ENCODE measurements around the gene ZP1. TPM values are rescaled to one million over a fixed set of nuclear protein-coding genes. Genes with fewer than 3 reads are reported as not detected.

The ZP1 gene
- total RNA-seq, 1 experiment from 2014 or later: 4.6 TPM

DNA sequence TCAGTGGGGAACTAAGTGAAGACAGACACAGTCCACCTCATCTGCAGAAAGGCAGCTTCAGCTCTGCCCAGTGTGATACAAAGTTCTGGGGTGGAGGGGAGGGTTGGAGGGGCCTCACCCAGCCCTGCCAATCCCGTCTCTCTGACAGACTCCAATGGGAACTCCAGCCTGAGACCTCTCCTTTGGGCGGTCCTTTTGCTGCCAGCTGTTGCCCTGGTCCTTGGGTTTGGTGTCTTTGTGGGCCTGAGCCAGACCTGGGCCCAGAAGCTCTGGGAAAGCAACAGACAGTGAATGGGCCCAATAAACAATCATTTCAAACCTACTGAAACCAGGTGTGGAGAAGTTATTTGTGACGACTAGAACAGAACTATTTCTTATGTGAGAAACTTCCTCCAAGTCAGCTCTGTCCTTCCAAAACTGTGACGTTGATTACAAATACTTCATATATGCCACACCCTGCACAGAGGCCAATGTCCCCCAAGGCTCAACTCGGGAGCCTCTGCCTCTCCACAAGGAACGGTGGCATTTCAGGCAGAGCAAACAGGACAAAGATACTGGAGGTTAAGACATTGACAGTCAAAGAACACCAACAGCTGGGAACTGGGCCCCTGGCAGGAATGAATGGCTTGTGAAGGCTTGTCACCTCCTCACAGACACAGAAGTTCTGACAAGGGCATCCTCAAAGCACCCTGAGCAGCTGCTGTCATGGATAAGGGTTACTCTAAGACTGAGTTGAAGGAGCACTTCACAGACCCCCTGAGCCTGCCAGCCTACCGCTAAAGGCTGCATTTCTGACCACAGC is 8.2 kb downstream of the ZP1 start:
- no peak for DNase-seq (ENCODE audit: low read depth)

DNA sequence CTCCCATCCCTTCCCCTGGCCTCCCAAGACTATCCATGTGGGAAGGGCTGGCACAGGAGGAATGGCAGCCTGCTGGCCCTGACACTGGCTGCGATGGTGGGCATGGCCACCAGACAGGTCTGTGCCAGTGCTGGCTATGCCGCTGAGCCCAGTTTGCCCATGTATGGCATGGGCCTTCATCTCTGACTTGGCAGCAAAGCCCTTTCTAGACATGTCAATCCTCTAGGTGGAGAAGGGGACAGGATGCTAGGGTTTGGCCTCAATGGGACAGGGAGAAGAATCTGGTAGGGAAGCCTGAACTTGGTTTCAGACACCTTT is 8.8 kb downstream of the ZP1 start:
- DNase-seq (ENCODE audit: low read depth): no peak

DNA sequence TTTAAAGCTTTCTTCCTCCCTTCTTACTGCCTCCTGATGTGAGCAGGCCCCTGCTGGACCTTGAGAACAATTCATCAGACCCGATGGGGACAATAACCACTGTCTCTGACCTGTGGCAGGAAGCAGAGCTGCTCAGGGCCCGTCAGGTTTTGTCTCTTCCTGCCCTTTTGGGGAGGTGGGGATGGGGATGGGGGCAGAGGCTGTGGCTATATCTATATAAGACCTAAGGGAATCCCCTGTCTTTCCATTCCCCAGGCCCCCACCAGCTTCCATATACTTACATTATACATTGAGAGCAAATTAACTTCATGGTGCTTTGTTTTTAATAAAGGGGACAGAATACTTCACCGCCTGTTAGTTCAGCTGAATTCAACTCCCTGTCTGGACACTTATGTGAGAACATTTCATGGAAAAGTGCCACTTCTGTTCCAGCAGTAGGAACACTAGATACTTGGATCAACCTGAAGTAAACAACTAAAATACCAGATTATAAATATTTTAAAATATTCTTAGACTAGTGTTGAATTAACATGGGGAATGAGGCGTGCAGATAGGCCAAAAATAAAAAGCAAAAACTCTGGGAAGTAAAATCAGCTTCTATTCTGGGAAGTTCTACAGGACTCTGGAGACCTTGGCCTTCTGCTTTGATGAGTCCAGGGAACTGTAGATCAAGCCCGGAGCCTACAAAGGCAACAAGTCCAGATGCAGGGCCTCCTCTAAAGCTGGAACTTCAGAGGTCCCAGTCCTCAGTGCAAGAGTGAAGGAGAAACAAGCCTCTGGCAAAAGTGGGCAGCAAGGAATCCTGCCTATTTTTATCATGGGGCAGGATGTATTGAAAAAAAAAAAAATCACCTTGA is 11.1 kb downstream of the ZP1 start:
- DNase-seq (ENCODE audit: low read depth): no peak

DNA sequence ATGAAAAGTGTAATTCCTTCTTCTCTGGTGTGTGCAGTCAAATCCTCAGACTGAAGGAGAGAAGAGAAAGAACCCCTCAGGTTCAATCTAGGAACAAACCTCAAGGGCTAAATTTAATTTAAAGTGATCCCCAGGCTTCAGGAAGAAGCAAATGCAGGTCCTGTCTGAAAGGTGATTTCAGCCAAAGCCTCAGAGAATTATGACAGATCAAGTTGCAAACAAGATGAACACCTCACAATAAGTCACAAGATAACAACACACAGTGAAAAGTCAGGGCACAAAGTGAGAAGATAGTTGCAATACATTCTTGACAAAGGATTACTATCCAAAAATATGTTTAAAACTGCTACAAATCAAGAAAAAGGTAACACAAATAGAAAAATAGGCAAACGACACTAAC is 11.8 kb downstream of the ZP1 start:
- DNase-seq (ENCODE audit: low read depth): no peak

DNA sequence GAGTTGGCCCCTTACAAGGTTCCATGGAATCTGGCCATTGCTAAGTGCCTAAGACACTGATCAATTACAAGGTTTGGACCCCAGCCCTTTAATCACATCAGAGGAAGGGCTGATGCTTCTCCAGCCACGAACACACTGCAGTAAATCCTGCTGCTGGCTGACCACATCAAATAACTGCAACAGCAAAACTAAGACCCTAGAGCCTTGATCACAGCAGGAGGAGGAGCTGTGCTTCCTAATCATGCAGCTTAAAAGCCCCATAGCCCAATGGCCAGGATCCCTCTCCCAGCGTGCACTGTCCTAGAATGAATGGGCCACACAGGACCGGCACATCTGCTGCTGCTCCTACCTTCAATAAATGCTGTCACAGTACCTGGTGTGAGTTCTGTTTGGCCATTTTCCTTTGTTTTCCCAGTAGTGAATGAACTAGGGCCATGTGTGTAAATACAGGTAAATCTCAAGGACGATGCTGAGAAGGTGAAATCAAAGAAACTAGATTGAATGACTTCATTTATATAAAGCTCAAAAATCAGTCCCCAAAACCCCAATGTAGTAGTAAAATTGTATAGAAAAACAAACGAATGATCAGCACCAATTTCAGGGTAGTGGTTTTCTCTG is 12.7 kb downstream of the ZP1 start:
- no peak for DNase-seq (ENCODE audit: low read depth)

DNA sequence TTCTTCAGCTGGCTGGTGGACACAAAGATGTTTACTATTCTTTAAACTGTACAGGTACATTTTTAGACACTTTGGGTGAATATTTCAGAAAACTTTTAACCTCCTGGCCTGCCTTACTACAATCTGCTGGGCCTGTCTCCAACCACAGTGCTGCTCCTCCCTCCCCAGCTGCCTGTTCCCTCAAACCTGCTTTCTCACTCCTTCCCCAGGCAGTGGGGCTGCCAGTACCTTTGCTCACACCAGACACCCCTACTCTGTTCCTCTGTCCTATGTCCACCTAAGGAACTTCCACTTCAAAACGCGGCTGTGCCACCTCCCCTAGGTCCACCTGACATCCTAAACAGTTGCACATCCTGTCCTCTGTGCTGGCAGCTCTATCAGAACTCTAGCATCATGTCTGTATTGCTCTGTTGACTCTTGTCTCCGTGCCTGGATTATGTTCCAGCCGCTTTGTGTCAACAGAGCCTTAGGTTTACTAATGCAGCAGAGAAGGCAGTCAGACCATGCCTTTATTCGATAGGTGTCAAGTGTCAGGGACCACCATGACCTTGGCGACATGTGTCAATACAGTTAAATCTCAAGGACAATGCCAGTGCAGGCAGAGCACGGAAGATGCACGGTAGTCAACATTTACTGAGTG is 13.4 kb downstream of the ZP1 start:
- DNase-seq (ENCODE audit: low read depth): no peak

DNA sequence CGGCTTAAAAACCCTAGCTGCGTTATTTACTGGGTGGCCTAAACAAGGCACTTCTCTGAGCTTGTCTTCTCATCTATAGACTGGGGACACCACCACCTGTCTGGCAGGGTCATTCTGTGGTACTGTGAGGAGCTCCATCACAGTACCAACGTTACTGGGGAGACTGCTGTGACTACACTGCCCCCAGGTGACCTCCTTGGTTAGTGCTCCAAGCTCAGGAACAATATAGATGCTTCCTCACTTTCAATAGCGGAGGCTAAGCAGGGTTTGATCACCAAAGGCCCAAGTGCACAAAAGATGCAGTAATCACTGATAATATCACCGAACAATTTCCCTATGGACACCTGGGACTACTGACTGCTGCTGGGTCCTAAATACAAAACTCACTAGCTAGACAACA is 20.2 kb downstream of the ZP1 start:
- DNase-seq (ENCODE audit: low read depth): peak; percentile 56

DNA sequence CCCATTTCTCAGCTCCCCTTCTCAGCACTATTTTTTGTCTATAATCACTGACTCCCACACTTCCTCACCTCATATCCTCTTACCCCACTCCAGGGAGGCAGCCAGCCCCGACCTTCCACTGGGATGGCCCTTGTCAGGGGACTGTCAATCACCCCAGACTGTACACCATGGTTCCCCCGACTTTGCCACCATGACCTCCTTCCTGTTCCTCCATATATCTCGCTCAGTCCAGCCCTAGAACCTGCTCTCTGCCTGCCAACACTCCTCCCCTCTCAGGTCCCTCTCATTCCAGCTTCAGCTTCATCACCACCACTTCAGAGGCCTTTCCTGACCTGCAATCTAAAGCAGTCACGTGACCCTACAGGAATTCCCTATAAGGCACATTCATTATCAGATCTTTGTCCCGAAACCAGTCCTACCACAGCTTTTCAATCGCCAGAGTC is 22.5 kb downstream of the ZP1 start:
- no peak for DNase-seq (ENCODE audit: low read depth)

DNA sequence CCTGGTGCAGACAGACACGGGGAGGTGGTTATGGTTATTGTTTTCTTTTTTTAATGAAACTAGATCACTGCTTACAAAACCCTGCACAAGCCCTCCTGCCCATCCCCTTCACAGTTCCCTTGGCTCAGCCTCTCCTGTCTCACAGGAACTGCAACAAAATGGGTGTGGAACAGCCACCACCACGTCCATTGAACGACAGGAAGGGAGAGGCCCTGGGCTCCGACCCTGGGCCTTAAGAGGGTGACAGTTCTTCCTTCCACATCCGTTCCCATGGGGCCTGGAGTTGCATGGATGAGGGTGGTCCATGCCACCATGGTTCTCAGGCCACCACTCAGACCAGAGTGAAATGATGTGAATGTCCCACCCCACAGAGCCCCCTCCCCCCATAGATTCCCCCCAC is 23.4 kb downstream of the ZP1 start:
- no peak for DNase-seq (ENCODE audit: low read depth)

DNA sequence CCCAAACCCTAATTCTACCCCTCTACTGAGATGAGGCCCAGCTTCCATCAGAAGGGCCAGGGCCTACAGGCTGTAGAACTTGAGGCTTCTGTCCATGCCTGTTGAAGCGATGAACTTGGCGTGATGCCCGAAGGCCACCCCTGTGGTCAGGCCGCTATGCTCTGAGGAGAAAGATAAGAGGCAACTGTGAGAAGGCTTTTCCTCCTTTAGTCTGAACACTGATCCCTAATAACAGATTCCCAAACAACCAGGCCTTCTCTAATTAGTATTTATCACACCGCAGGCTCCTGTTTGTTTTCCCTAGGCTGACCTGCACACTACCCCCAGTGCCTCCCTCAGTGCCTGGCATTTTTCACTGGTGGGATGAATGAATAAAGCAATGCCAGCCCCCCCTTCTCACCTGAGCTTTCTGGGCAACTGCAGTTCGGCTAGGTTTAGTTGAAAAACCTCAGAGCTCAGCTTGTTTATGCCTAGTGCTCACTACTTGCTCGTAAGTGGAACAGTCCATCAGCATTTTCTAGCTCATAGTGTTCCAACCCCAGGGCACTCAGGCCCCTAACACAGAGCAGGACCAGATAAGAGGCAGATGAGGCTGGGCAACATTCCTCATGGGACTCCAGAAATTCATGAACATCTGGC is 23.9 kb downstream of the ZP1 start:
- no peak for DNase-seq (ENCODE audit: low read depth)

DNA sequence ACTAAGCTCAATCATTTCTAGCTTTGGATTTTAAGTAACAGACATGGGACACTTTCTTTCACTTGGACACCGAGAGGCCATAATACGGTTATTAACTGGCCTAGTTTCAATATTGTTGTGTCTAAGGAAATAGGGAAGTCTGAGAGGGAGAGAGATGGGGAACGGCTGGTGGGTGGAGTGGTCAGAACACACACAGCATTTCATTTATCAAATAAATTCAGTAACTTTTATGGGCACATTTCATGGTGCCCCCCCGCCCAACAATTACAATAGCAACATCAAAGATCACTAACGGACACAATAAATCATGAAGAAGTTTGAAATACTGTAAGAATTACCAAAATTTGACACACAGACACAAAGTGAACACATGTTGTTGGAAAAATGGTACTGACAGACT is 28.3 kb downstream of the ZP1 start:
- DNase-seq (ENCODE audit: low read depth): no peak

DNA sequence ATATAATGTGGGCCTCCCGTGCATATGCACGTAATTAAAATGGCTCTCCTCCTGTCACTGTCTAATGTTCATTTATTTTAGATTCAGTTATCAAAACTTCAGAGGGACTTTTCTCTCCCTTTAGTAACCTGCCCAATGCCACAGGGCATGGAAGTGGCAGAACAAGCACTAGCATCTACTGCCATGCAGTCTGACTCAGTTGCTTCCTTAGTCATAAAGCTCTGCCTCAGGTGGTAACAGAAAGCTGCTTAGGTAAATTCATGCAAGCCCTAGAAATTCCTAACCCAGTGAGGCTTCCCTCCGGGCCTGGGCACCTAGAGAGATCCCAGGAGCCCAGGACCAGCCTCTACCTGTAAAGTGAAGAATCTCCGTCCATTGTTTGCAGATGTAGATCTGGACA is 30.2 kb downstream of the ZP1 start:
- DNase-seq (ENCODE audit: low read depth): no peak

DNA sequence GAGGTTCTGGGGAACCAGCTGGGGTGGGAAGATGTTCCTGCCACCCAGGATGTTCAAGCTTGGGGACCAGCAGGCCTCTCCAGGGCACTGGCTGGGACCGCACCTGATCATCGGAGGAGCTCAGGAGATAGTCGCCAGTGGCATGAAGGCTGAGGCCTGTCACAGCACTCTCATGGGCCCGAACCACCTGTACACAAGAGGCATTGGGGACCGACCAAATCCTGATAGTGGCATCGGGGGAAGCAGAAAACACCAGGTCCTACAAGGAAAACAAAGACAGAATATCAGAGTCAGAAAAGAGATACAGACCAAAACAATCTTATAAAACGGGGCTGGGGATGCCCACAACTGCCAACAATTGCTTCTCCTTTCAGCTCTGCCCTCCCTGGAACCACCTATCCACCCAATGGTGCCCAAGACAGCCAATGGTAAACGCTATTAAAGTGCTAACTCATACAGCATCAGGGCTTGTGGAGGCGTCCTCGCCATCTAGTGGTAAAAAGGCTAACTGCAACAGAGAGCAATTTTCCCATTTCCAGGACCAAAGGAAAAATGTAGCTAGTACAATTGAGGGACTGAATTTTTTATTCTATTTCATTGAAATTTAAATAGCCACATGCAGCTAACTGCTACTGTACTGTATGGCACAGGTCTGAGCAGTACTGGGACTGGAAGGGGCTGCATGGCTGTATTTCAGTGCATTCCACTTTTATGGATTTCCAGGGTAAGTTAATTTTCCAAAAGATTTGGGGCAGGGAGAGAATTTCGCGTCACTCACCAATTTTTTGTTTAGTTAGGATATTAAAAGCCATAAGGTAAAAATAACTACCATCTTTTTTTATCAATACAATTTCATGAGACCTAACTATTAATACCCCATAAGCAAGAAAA is 31.9 kb downstream of the ZP1 start:
- peak; percentile 63 for DNase-seq (ENCODE audit: low read depth)

DNA sequence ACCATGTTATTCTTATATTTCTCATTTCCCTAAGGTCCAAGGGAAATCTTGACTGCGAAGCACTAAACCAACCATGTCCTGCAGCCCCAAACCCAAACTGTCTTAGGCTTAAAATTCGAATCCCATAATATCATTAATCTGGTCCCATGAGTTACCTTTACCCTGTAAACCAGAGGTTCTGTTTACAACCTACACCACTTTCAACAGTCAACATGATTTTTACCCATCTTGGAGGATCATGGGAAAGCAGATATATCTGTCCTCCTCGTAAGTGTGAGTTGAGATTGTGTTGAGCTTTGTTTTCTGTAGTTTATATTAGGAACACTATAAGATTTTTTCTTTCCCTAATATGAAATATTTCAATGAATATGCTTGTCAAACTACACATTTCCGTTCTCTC is 32.6 kb downstream of the ZP1 start:
- no peak for DNase-seq (ENCODE audit: low read depth)

DNA sequence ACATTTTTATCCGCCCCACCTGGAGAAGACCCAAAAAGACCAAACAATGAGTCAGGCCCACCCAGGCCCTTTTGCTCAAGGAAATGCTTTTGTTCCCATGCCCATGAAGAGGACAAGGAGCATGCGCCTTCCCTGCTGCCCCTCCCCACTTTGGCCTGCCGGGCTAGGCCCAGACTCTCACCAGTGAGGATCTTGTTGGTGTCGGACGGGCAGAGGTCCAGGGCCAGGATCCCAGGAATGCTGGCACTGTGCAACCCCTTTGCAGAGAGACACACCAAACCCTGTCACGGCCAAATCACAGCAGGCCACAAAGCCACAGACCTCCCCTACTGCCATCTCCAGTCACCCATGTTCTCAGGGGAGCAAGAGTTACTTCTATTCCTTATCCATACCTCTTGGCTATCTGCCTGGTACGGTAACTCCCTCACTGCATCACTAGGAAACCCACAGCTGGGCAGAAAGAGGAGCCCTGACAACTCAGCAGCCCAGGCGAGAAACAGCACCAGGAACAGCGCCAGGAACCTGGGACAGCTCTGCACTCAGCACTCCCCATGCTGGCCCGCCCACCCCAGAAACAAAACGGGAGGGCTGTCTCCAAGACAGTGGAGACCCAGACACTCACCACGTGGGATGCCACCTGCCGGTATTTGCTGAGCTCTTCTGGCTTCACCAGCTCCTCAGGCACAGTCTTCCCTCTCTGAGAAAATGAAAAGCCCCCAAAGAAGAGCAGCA is 33.5 kb downstream of the ZP1 start:
- no peak for DNase-seq (ENCODE audit: low read depth)

DNA sequence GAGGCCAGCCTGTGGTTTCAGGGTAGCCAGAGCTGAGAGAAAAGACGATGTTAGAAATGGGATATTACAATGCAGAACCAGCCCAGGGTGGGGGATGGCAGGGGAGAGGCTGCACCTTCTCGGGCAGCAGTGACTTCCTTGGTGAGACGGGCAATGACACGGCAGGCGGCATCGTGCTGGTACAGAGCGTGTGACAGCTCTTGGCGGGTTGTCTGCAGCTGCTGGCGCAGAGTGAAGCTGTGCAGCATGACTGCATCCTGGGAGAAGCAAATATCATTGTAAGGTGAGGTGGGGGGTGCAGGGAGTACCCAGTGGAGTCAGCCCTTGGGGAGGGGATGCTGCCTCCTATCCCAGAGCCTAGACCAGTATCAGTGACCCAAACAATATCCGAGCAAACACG is 35.3 kb downstream of the ZP1 start:
- no peak for DNase-seq (ENCODE audit: low read depth)

DNA sequence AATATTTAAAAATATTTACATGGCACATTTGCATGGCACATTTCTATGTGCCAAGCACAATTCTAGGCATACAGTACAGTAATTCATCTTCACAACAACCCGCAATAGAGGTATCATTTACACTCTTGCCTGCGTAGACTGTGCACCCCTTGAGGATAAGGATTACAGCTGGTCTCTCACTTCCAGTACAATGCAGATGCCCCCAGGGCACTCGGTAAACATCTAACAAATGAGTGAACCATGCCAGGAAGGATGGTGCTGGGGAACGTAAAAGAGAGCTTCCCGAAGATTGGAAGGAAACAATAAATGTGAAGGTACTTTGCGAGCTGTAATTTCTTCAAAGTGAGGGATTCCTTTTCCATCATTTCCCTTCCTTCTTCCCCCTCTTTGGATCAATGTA is 37.7 kb downstream of the ZP1 start:
- DNase-seq (ENCODE audit: low read depth): peak; percentile 46

DNA sequence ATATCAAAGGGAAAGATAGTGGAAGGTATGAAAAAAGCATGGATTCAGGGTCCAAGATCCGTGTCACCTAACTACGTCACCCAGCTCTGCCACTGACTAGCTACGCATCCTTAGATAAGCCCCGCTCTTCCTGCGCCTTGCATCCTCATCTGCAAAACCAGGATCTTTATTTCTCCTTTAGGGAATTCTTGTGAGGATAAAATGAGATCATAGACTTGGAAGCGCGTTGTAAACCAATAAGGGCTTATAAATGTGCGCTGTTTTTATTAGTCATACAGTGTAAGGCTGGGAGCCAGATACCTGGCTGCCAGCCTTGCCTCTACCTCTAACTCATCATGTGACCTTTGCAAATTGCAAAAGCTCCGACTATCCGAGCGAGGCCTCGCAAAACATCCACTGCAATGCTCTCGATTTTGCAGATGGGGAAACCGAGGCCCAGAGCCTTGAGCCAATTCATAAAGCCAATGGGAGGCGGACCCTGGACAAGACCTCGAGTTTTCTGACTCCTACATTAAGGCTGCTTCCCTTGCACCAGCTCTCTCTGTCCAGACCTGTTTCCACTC is 38.3 kb downstream of the ZP1 start:
- peak; percentile 42 for DNase-seq (ENCODE audit: low read depth)

DNA sequence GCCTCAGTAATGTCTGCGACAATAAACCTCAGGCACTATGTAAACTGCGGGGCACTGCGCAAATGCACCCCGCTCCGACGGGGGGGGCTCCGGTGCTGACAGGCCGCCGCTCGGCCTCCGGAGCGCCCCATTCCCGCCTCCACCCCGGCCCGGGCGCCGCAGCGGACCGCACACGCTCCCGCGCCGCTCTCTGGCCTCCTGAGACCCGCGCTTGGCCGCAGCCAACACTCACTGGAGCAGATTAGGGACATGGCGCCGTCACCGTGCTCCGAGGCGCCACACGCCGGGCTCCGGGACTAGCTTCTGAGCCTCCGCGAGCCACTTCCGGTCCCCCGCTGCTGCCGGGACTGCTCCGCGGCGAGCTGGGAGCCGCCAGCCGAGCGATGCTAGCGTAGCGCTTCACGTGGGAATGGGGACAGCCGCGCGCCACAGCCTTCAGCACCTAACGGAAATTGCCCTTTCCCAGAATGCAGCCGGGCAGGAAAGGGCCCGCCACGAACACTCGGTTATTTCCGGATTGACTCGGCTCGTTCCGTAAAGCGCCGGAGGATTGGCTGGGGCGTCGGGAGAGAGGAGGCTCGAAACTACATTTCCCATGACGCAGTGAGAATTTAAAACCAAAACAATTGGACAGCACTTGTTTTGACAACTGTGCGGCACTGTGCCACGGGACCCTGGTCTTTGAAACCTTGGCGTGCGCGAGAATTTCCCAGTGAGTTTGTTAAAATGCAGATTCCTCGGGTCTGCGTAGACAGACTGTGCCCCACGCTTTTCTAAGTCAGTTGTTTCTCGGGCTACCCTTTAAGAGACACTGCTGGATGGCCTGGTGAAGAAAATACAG is 39.0 kb downstream of the ZP1 start, which contains the start of gene PRPF19:
Gene PRPF19, minus strand, starts transcription at position 454 of the 841 bp plus-strand sequence. Its CDS starts 203 bp downstream, at position 251.
- peak; percentile 94 for DNase-seq (ENCODE audit: low read depth)

Measured in RPMI7951 (cell line).